ENCODE measurements around the gene GTF2H2.
"Not testable (repeated sequence)": the region's sequence is repeated elsewhere in the genome, so short reads cannot be mapped to it uniquely, and the experiment has no call there.

The GTF2H2 gene

GRCh38 chr5:71067262-71067928, at the start of gene GTF2H2:
GTF2H2 (minus strand) TSS chr5:71067676; CDS start chr5:71062763, 4,913 bp downstream.
- not testable (repeated sequence) for DNase-seq

- not testable (repeated sequence) for DNase-seq
Measured at GRCh38 chr5:71109730-71110275, 42.3 kb upstream of the GTF2H2 start.

GRCh38 chr5:71099996-71100395, 32.5 kb upstream of the GTF2H2 start:
- not testable (repeated sequence) for DNase-seq

GRCh38 chr5:71097930-71098203, 30.4 kb upstream of the GTF2H2 start:
- not testable (repeated sequence) for DNase-seq

- DNase-seq = not testable (repeated sequence)
Measured at GRCh38 chr5:71097173-71097929, 29.9 kb upstream of the GTF2H2 start.

GRCh38 chr5:71089773-71090172, 22.3 kb upstream of the GTF2H2 start:
- not testable (repeated sequence) for DNase-seq

- not testable (repeated sequence) for DNase-seq
Measured at GRCh38 chr5:71088754-71089153, 21.3 kb upstream of the GTF2H2 start.

GRCh38 chr5:71086145-71086544, 18.7 kb upstream of the GTF2H2 start:
- DNase-seq = not testable (repeated sequence)

- not testable (repeated sequence) for DNase-seq
Measured at GRCh38 chr5:71084280-71085063, 17.0 kb upstream of the GTF2H2 start.

- DNase-seq = not testable (repeated sequence)
Measured at GRCh38 chr5:71082898-71083297, 15.4 kb upstream of the GTF2H2 start.

- DNase-seq = not testable (repeated sequence)
Measured at GRCh38 chr5:71082340-71082739, 14.9 kb upstream of the GTF2H2 start.

- not testable (repeated sequence) for DNase-seq
Measured at GRCh38 chr5:71061322-71061721, 6.2 kb downstream of the GTF2H2 start.

- not testable (repeated sequence) for DNase-seq
Measured at GRCh38 chr5:71059426-71059825, 8.1 kb downstream of the GTF2H2 start.

- not testable (repeated sequence) for DNase-seq
Measured at GRCh38 chr5:71044808-71045207, 22.7 kb downstream of the GTF2H2 start.

GRCh38 chr5:71044128-71044527, 23.3 kb downstream of the GTF2H2 start:
- DNase-seq = not testable (repeated sequence)

GRCh38 chr5:71031046-71031776, 36.3 kb downstream of the GTF2H2 start:
- DNase-seq = not testable (repeated sequence)

- DNase-seq = not testable (repeated sequence)
Measured at GRCh38 chr5:71025289-71025953, 42.1 kb downstream of the GTF2H2 start, which contains the start of gene NAIP. NAIP (minus strand) TSS chr5:71025339; CDS start chr5:71012915, 12,424 bp downstream.

- DNase-seq = not testable (repeated sequence)
Measured at GRCh38 chr5:71020643-71021042, 46.8 kb downstream of the GTF2H2 start.

GRCh38 chr5:71018376-71019005, 49.0 kb downstream of the GTF2H2 start:
- DNase-seq = not testable (repeated sequence)

- no peak for DNase-seq
Measured at GRCh38 chr5:71014176-71014575, 53.3 kb downstream of the GTF2H2 start.
